SK-N-SH (cell line): ENCODE data around the gene LTBR. TPM values are rescaled to one million over a fixed set of nuclear protein-coding genes. Genes with fewer than 3 reads are reported as not detected.

Experiments used
- CTCF ChIA-PET: fragments of 300-600, 350-600 bp; formaldehyde crosslinking; extraction: SDS; loops from one replicate; lab custom pipeline; 2021; lab: Yijun Ruan, JAX
- POLR2A ChIA-PET: fragments of 350-600 bp; sonication (Branson Sonifier 250); formaldehyde crosslinking; extraction: SDS; loops from one replicate; lab custom pipeline; 2020; ENCODE audit warnings: antibody characterized with exemption, inconsistent platforms; lab: Yijun Ruan, JAX
- DNase-seq: peaks from one replicate; pipeline ENCODE4 v3.0.0; 2012
- H2AFZ ChIP-seq: fragments of 200-600 bp; sonication (generic); 2 replicates; pipeline ENCODE4 v1.8.1; 2016; ENCODE audit warnings: antibody characterized with exemption, mild to moderate bottlenecking, low read depth
- H3F3A ChIP-seq: fragments of 200-600 bp; sonication (generic); replicated peaks from 2 replicates; pipeline ENCODE3; 2016; ENCODE audit warnings: antibody characterized with exemption, mild to moderate bottlenecking; ENCODE audit not compliant: insufficient read depth
- H3K27ac ChIP-seq, 2 experiments: fragments of 200-500 bp in 1 of 2; fragments of 200-600 bp in 1 of 2; sonication (Bioruptor generic) in 1 of 2; sonication (generic), shearing (Covaris generic) in 1 of 2; 2 replicates each; pipeline versions ENCODE4 v1.5.1 to v1.6.1; 2014 to 2016; ENCODE audit warnings: low read depth in 2 of 2, inconsistent platforms in 1 of 2, low read length in 1 of 2, mild to moderate bottlenecking in 1 of 2, mixed read lengths in 1 of 2
- H3K27me3 ChIP-seq: fragments of 200-600 bp; sonication (generic), shearing (Covaris generic); 2 replicates; pipeline ENCODE4 v1.6.1; 2016; ENCODE audit warnings: mixed run types; ENCODE audit not compliant: insufficient read depth
- H3K36me3 ChIP-seq, 2 experiments: fragments of 200-500 bp in 1 of 2; fragments of 200-600 bp in 1 of 2; sonication (Bioruptor generic) in 1 of 2; sonication (generic) in 1 of 2; replicated peaks in 1 of 2; 2 replicates each; pipeline versions ENCODE3 to v1.5.1; 2014 to 2016; ENCODE audit warnings: low read length in 1 of 2, mild to moderate bottlenecking in 1 of 2; ENCODE audit not compliant: insufficient read depth in 2 of 2, control insufficient read depth in 1 of 2
- H3K4me1 ChIP-seq, 2 experiments: fragments of 200-500 bp in 1 of 2; fragments of 200-600 bp in 1 of 2; sonication (Bioruptor generic) in 1 of 2; sonication (generic), shearing (Covaris generic) in 1 of 2; 2 replicates each; pipeline versions ENCODE4 v1.5.1 to v1.6.1; 2014 to 2016; ENCODE audit warnings: low read depth in 1 of 2, low read length in 1 of 2, mixed run types in 1 of 2; ENCODE audit not compliant: insufficient read depth in 2 of 2, control insufficient read depth in 1 of 2
- H3K4me2 ChIP-seq: fragments of 200-600 bp; sonication (generic), shearing (Covaris generic); 2 replicates; pipeline ENCODE4 v1.6.1; 2017; ENCODE audit warnings: mixed run types
- H3K4me3 ChIP-seq, 2 experiments: fragments of 200-500 bp in 1 of 2; fragments of 200-600 bp in 1 of 2; sonication (Bioruptor generic) in 1 of 2; sonication (generic), shearing (Covaris generic) in 1 of 2; 2 replicates each; pipeline versions ENCODE4 v1.5.1 to v1.8.1; 2014 to 2016; ENCODE audit warnings: low read depth in 2 of 2, inconsistent platforms in 1 of 2, low read length in 1 of 2, mild to moderate bottlenecking in 1 of 2, mixed read lengths in 1 of 2, moderate library complexity in 1 of 2
- H3K79me2 ChIP-seq: fragments of 200-600 bp; sonication (generic); 2 replicates; pipeline ENCODE4 v1.8.1; 2017; ENCODE audit warnings: mild to moderate bottlenecking; ENCODE audit not compliant: insufficient read depth
- H3K9ac ChIP-seq: fragments of 200-600 bp; sonication (generic); 2 replicates; pipeline ENCODE4 v1.6.1; 2017; ENCODE audit warnings: mixed run types
- H3K9me2 ChIP-seq: fragments of 200-600 bp; sonication (generic); 2 replicates; pipeline ENCODE4 v1.6.1; 2017; ENCODE audit warnings: mixed run types
- H3K9me3 ChIP-seq: fragments of 200-600 bp; sonication (generic); 2 replicates; pipeline ENCODE4 v1.6.1; 2017; ENCODE audit warnings: mixed run types, mild to moderate bottlenecking, moderate library complexity
- H4K20me1 ChIP-seq: fragments of 200-600 bp; sonication (generic); 2 replicates; pipeline ENCODE4 v1.6.1; 2017; ENCODE audit warnings: mild to moderate bottlenecking, mixed run types; ENCODE audit not compliant: insufficient read depth
- CHD2 ChIP-seq: fragments of 150-350 bp; IDR thresholded peaks from 2 replicates; pipeline ENCODE4 v1.6.1; 2018; ENCODE audit warnings: low read length; ENCODE audit not compliant: partially characterized antibody
- ELF1 ChIP-seq: IDR thresholded peaks from 2 replicates; pipeline ENCODE4 v1.4.0; 2012
- EZH2phosphoT487 ChIP-seq: fragments of 200-600 bp; sonication (generic); IDR thresholded peaks from 2 replicates; pipeline ENCODE4 v1.6.1; 2017; ENCODE audit warnings: low read depth, mixed run types, mild to moderate bottlenecking, antibody characterized with exemption, moderate library complexity, borderline replicate concordance
- FOXJ3 ChIP-seq: sonication (generic); formaldehyde crosslinking; IDR thresholded peaks from 2 replicates; pipeline ENCODE4 v1.5.1; 2020; ENCODE audit warnings: mild to moderate bottlenecking, missing genetic modification reagents
- FOXM1 ChIP-seq: IDR thresholded peaks from 2 replicates; pipeline ENCODE4 v1.4.0; 2012; ENCODE audit warnings: low read depth, mild to moderate bottlenecking
- GABPA ChIP-seq: IDR thresholded peaks from 2 replicates; pipeline ENCODE4 v1.4.0; 2012; ENCODE audit warnings: low read depth, mild to moderate bottlenecking
- GATA2 ChIP-seq: sonication (generic); formaldehyde crosslinking; IDR thresholded peaks from 2 replicates; pipeline ENCODE4 v1.5.0; 2020; ENCODE audit warnings: mild to moderate bottlenecking, missing genetic modification reagents
- JUND ChIP-seq: IDR thresholded peaks from 2 replicates; pipeline ENCODE4 v1.4.0; 2012
- MEF2A ChIP-seq: IDR thresholded peaks from 2 replicates; pipeline ENCODE4 v1.4.0; 2012; ENCODE audit warnings: low read depth, borderline replicate concordance
- MXI1 ChIP-seq: IDR thresholded peaks from 2 replicates; pipeline ENCODE4 v1.6.1; 2012; ENCODE audit warnings: mild to moderate bottlenecking, low read depth, low read length, improper control_type of control experiment
- NFIC ChIP-seq: IDR thresholded peaks from 2 replicates; pipeline ENCODE4 v1.4.0; 2012; ENCODE audit warnings: borderline replicate concordance
- RCOR1 ChIP-seq: fragments of 150-350 bp; IDR thresholded peaks from 2 replicates; pipeline ENCODE4 v1.6.1; 2017; ENCODE audit warnings: antibody characterized with exemption, low read length
- RFX5 ChIP-seq: IDR thresholded peaks from 2 replicates; pipeline ENCODE4 v1.6.1; 2012; ENCODE audit warnings: mild to moderate bottlenecking, improper control_type of control experiment, low read length
- SIN3A ChIP-seq: IDR thresholded peaks from 2 replicates; pipeline ENCODE4 v1.6.1; 2012; ENCODE audit warnings: low read depth, mild to moderate bottlenecking, low read length, moderate library complexity, borderline replicate concordance
- TEAD4 ChIP-seq: IDR thresholded peaks from 2 replicates; pipeline ENCODE4 v1.4.0; 2012; ENCODE audit warnings: mild to moderate bottlenecking, borderline replicate concordance; ENCODE audit not compliant: insufficient read depth
- WGBS: methylation state at CpG from one replicate; pipeline ENCODE4 v1.1.6; 2017; ENCODE audit warnings: low lambda C conversion rate; 5-methylcytosine and 5-hydroxymethylcytosine counted together
- polyA plus RNA-seq, 3 experiments: library from polyadenylated mRNA; depleted of rRNA; stranded (reverse); fragments of >200 nt; gene quantifications; 2 replicates each; pipeline ENCODE4 v1.2.3, GENCODE V29; 2012
- TF ChIP-seq, protein P1 (sequence below): IDR thresholded peaks from 2 replicates; pipeline ENCODE4 v1.4.0; 2012; ENCODE audit warnings: low read depth
- TF ChIP-seq, protein P2 (sequence below): fragments of 150-350 bp; IDR thresholded peaks from 2 replicates; pipeline ENCODE4 v1.6.1; 2016; ENCODE audit warnings: mild to moderate bottlenecking, low read depth, low read length
- TF ChIP-seq, protein P3 (sequence below): fragments of 200-600 bp; sonication (generic); IDR thresholded peaks from 2 replicates; pipeline ENCODE4 v1.6.1; 2017; ENCODE audit warnings: antibody characterized with exemption, mild to moderate bottlenecking, moderate library complexity
- TF ChIP-seq, protein P4 (sequence below): fragments of 150-350 bp; IDR thresholded peaks from 2 replicates; pipeline ENCODE4 v1.6.1; 2017; ENCODE audit warnings: antibody characterized with exemption, low read length, low read depth, borderline replicate concordance

LTBR gene
- polyA plus RNA-seq, 1 of the 3 experiments (the other 2 are of a cell fraction) = 0.12 TPM

DNA sequence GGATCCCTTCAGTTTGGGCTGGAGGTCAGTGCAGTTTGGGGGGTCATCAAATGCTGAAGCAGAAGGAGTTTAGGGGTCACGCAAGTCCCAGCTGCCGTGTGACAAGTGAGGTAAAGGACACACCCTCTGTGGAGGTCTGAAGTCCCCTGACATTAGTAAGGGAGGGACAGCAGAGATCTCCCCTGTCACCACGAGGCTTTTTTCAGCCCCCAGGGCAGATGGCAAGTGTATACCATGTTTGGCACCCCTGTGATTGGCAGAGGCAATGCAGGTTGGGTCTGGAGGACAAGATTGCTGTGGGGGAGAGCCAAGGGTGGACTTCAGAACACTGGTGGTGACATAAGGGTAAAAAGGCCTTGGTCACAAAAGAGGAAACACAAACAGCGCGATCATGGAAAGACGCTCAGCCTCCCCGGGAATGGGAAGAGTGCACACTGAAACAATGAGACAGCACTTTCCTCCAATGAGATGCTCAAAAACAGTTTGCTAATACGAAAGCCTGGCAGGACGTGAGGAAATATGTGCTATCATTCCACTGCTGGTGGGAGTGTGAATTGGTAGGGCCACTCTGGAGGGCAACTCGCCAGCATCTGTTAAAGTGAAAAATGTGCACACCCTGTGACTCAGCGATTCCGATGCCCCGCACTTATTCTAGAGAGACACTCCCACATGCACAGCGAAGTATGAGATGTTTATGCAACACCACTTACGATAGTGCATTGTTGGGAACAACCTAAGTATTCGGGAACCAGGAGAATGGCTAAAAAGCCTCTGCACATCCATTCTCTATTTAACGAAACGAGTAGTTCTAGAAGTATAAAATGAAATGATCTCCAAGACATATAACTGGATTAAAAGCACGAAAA is 46.4 kb downstream of the LTBR start:
- Histone ChIP-seq H2AFZ (peak overlapping the region; percentile 37; the same call in 1 of the 2 replicates), H3K79me2 (no peaks in the 10 kb centered on the region), H3K4me1 (peaks cover 3 to 6% of the 10 kb centered on the region in 2 experiments; a peak in 2 of 4 replicates), H3K9me2 (no peaks in the 10 kb centered on the region), H3K9me3 (no peaks in the 10 kb centered on the region), H4K20me1 (no peaks in the 10 kb centered on the region), H3K27ac (no peak overlapping the region), H3K36me3 (no peaks in the 10 kb centered on the region), H3F3A (no peaks in the 10 kb centered on the region), H3K9ac (no peak overlapping the region), H3K4me3 (no peak overlapping the region), H3K27me3 (no peaks in the 10 kb centered on the region), H3K4me2 (peak overlapping the region; percentile 7; the same call in 1 of the 2 replicates)
- TF ChIP-seq FOXJ3 = no peak
- TF ChIP-seq, protein P1, sequence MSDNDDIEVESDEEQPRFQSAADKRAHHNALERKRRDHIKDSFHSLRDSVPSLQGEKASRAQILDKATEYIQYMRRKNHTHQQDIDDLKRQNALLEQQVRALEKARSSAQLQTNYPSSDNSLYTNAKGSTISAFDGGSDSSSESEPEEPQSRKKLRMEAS = 0 out of 2 replicates have a peak, but pooled peaks have one; percentile 13
- TF ChIP-seq, protein P2, sequence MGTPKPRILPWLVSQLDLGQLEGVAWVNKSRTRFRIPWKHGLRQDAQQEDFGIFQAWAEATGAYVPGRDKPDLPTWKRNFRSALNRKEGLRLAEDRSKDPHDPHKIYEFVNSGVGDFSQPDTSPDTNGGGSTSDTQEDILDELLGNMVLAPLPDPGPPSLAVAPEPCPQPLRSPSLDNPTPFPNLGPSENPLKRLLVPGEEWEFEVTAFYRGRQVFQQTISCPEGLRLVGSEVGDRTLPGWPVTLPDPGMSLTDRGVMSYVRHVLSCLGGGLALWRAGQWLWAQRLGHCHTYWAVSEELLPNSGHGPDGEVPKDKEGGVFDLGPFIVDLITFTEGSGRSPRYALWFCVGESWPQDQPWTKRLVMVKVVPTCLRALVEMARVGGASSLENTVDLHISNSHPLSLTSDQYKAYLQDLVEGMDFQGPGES = no peak
- no peak for DNase-seq
- ChIA-PET POLR2A (no interaction called here), CTCF (no interaction called here)
- 61% methylated on average over 19 of the region's 19 CpGs for WGBS

DNA sequence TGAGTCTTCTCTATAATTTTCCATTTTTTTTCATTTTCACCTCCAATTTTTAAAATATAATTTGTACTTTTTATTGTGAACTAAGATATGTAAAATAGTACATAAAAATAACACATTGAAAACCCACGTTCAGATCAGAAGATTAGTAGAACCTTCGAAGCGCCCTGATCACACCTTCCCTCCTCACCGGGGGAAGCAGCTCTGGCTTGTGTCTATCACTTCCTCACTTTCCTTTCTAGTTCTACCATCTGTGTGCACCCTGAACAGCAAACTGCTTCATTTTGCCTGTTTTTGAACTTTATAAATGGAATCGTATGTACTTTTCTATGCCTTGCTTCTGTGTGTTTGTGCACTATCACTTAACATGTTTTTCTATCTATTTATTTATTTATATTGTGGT is 49.0 kb downstream of the LTBR start:
- no peaks in the 10 kb centered on the region for H3F3A ChIP-seq
- ChIA-PET CTCF (interaction anchor here (1.0 to 2.6 kb wide), 2 partner anchors 9 to 33 kb away, joined by 6 to 13 read pairs; no protein-coding TSS in a partner anchor), POLR2A (no interaction called here)
- no peak overlapping the region for H2AFZ ChIP-seq
- H3K27me3 ChIP-seq = no peaks in the 10 kb centered on the region
- peaks cover 3 to 6% of the 10 kb centered on the region in 2 experiments; a peak in 2 of 4 replicates for H3K4me1 ChIP-seq
- no peak overlapping the region for H3K27ac ChIP-seq
- no peaks in the 10 kb centered on the region for H3K9me3 ChIP-seq
- no peaks in the 10 kb centered on the region for H3K36me3 ChIP-seq
- 88% methylated on average over 5 of the region's 5 CpGs for WGBS
- H3K4me2 ChIP-seq = no peak overlapping the region
- no peaks in the 10 kb centered on the region for H3K9me2 ChIP-seq
- H3K79me2 ChIP-seq = no peaks in the 10 kb centered on the region
- no peak overlapping the region for H3K9ac ChIP-seq
- no peak for DNase-seq
- H4K20me1 ChIP-seq = no peaks in the 10 kb centered on the region
- no peak overlapping the region for H3K4me3 ChIP-seq
- TF ChIP-seq MEF2A (no peak), ELF1 (no peak), NFIC (no peak), TEAD4 (no peak), FOXM1 (no peak), RCOR1 (no peak), GABPA (no peak), EZH2phosphoT487 (no peak), GATA2 (CRISPR knock-in tag) (no peak), JUND (no peak), RFX5 (no peak), SIN3A (no peak), MXI1 (no peak), CHD2 (no peak)
- TF ChIP-seq, protein P3, sequence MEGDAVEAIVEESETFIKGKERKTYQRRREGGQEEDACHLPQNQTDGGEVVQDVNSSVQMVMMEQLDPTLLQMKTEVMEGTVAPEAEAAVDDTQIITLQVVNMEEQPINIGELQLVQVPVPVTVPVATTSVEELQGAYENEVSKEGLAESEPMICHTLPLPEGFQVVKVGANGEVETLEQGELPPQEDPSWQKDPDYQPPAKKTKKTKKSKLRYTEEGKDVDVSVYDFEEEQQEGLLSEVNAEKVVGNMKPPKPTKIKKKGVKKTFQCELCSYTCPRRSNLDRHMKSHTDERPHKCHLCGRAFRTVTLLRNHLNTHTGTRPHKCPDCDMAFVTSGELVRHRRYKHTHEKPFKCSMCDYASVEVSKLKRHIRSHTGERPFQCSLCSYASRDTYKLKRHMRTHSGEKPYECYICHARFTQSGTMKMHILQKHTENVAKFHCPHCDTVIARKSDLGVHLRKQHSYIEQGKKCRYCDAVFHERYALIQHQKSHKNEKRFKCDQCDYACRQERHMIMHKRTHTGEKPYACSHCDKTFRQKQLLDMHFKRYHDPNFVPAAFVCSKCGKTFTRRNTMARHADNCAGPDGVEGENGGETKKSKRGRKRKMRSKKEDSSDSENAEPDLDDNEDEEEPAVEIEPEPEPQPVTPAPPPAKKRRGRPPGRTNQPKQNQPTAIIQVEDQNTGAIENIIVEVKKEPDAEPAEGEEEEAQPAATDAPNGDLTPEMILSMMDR = no peak
- TF ChIP-seq, protein P1 = no peak
- TF ChIP-seq, protein P4, sequence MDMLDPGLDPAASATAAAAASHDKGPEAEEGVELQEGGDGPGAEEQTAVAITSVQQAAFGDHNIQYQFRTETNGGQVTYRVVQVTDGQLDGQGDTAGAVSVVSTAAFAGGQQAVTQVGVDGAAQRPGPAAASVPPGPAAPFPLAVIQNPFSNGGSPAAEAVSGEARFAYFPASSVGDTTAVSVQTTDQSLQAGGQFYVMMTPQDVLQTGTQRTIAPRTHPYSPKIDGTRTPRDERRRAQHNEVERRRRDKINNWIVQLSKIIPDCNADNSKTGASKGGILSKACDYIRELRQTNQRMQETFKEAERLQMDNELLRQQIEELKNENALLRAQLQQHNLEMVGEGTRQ = no peak
